CD4-positive, alpha-beta memory T cell (primary cell): ENCODE data around the gene C2CD4C. TPM values are rescaled to one million over a fixed set of nuclear protein-coding genes. Genes with fewer than 3 reads are reported as not detected.
A peak's percentile ranks its signal among the peaks of the same experiment; 100 is the strongest.

ENCODE experiments used
- CTCF ChIA-PET: fragments of 350-600 bp; sonication (Branson Sonifier 250); formaldehyde crosslinking; loops from one replicate; lab custom pipeline; 2021; ENCODE audit warnings: inconsistent platforms; ENCODE audit not compliant: partially characterized antibody; lab: Charles Lee
- POLR2A ChIA-PET: fragments of 350-600 bp; sonication (Branson Sonifier 250); formaldehyde crosslinking; loops from one replicate; lab custom pipeline; 2021; ENCODE audit not compliant: partially characterized antibody; lab: Charles Lee
- DNase-seq, 5 donors: peaks; one replicate each; pipeline versions ENCODE4 v3.0.0 to v3.0.0-alpha.2; 2020 to 2022; ENCODE audit warnings: mixed read lengths in 1 of 5
- H3K27ac ChIP-seq: one replicate; pipeline ENCODE4 v1.7.0; 2013; ENCODE audit warnings: low read depth, low read length
- H3K27me3 ChIP-seq: 2 replicates; pipeline ENCODE4 v1.7.0; 2013; ENCODE audit warnings: mild to moderate bottlenecking, low read length, moderate library complexity; ENCODE audit not compliant: insufficient read depth
- H3K36me3 ChIP-seq: 2 replicates; pipeline ENCODE4 v1.7.0; 2013; ENCODE audit warnings: mild to moderate bottlenecking, low read length, moderate library complexity; ENCODE audit not compliant: insufficient read depth
- H3K4me1 ChIP-seq: 2 replicates; pipeline ENCODE4 v1.7.0; 2013; ENCODE audit warnings: mild to moderate bottlenecking, low read length, moderate library complexity; ENCODE audit not compliant: insufficient read depth
- H3K4me3 ChIP-seq, 2 donors: one replicate each; pipeline ENCODE4 v1.7.0; 2013; ENCODE audit warnings: low read length in 2 of 2, mild to moderate bottlenecking in 1 of 2
- H3K9me3 ChIP-seq, 2 donors: one replicate each; pipeline ENCODE4 v1.7.0; 2013; ENCODE audit warnings: low read length in 2 of 2, control low read depth in 1 of 2; ENCODE audit not compliant: control insufficient read depth in 1 of 2
- H3K27ac Mint-ChIP-seq, 7 donors: one replicate each; pipeline ENCODE4 v1.8.0; 2020 to 2021; ENCODE audit warnings: mixed read lengths in 7 of 7, mild to moderate bottlenecking in 6 of 7, inconsistent platforms in 3 of 7, moderate library complexity in 3 of 7
- H3K27me3 Mint-ChIP-seq, 2 donors: one replicate each; pipeline ENCODE4 v1.8.0; 2020 to 2021; ENCODE audit warnings: mixed read lengths in 2 of 2
- H3K36me3 Mint-ChIP-seq, 2 donors: one replicate each; pipeline ENCODE4 v1.8.0; 2020 to 2021; ENCODE audit warnings: mixed read lengths in 2 of 2, inconsistent platforms in 1 of 2, mild to moderate bottlenecking in 1 of 2
- H3K4me1 Mint-ChIP-seq, 4 donors: one replicate each; pipeline ENCODE4 v1.8.0; 2020 to 2021; ENCODE audit warnings: mixed read lengths in 4 of 4, mild to moderate bottlenecking in 1 of 4
- H3K4me3 Mint-ChIP-seq, 8 donors: one replicate each; pipeline ENCODE4 v1.8.0; 2020 to 2021; ENCODE audit warnings: mixed read lengths in 8 of 8, mild to moderate bottlenecking in 7 of 8, moderate library complexity in 6 of 8, inconsistent platforms in 3 of 8
- H3K9me3 Mint-ChIP-seq, 8 donors: one replicate each; pipeline ENCODE4 v1.8.0; 2020 to 2021; ENCODE audit warnings: mixed read lengths in 8 of 8, mild to moderate bottlenecking in 5 of 8, inconsistent platforms in 3 of 8, moderate library complexity in 1 of 8
- intact Hi-C: fragments of 100-400 bp; cut with micrococcal nuclease; formaldehyde crosslinking; loops from one replicate; pipeline ENCODE4 v1.15.1; 2023
- polyA plus RNA-seq, 2 donors: library from polyadenylated mRNA; unstranded; fragments of 300-500 nt; fragmentation: Illumina TruSeq; gene quantifications; one replicate each; pipeline ENCODE4 v1.2.3, GENCODE V29; 2021
- total RNA-seq, 2 experiments: library from RNA; stranded (reverse); gene quantifications; one replicate each; pipeline ENCODE4 v1.2.3, GENCODE V29; 2021

The C2CD4C gene
- total and polyA plus RNA-seq, 4 experiments from 2014 or later = not detected

DNA sequence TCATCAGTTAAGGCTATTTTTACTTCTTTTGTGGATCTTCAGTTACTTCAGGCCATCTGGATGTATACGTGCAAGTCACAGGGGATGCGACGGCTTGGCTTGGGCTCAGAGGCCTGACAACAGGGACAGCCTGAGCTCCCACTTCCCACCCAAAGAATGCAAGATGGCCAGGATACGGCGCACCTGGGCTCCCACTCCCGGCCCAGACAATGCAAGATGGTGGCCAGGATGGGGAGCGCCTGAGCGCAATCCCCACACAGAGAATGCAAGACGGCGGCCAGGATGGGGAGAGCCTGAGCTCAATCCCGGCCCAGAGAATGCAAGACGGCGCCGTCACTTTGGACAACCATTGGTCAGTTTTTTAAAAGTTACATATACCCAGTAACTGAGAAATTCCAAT is 39.1 kb downstream of the C2CD4C start:
- CTCF ChIA-PET = interaction anchor here (0.7 kb wide), 1 partner anchor 36 kb away, joined by 3 read pairs; no protein-coding TSS in a partner anchor
- no peaks in the 10 kb centered on the region for H3K27me3 ChIP-seq
- Mint-ChIP-seq H3K36me3 (peaks cover 0 to 4% of the 10 kb centered on the region in 2 donors), H3K27ac (no peak overlapping the region), H3K4me1 (no peaks in the 10 kb centered on the region), H3K9me3 (peaks cover 0 to 1% (median 0%) of the 10 kb centered on the region in 8 donors), H3K4me3 (no peak overlapping the region), H3K27me3 (peaks cover 7 to 41% of the 10 kb centered on the region in 2 donors)
- H3K4me1 ChIP-seq = no peaks in the 10 kb centered on the region
- intact Hi-C loops = no loop called here
- POLR2A ChIA-PET = no interaction called here
- H3K4me3 ChIP-seq = no peak overlapping the region
- no peaks in the 10 kb centered on the region for H3K36me3 ChIP-seq
- DNase-seq = no peak
- H3K9me3 ChIP-seq = no peaks in the 10 kb centered on the region
- H3K27ac ChIP-seq = no peak overlapping the region

DNA sequence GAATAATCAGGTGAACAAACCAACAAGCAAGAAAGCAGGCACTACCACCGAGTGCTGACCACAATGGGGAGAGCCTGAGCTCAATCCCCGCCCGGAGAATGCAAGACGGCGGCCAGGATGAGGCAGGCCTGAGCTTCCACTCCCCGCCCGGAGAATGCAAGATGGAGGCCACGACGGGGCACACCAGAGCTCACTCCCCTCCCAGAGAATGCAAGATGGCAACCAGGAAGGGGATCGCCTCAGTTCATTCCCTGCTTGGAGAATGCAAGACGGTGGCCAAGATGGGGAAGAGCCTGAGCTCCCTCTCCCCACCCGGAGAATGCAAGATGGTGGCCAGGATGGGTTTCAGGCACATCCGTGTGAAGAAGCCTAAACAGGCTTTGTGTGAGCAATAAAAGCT is 39.7 kb downstream of the C2CD4C start:
- Histone ChIP-seq H3K36me3 (no peaks in the 10 kb centered on the region), H3K27me3 (no peaks in the 10 kb centered on the region), H3K27ac (no peak overlapping the region), H3K4me3 (no peak overlapping the region), H3K9me3 (no peaks in the 10 kb centered on the region), H3K4me1 (no peaks in the 10 kb centered on the region)
- Mint-ChIP-seq H3K27ac (peak overlapping the region in 1 of 7 donors; percentile 53), H3K4me1 (no peaks in the 10 kb centered on the region), H3K4me3 (no peak overlapping the region), H3K36me3 (peaks cover 0 to 4% of the 10 kb centered on the region in 2 donors), H3K27me3 (peaks cover 7 to 44% of the 10 kb centered on the region in 2 donors), H3K9me3 (peaks cover 0 to 1% (median 0%) of the 10 kb centered on the region in 8 donors)
- CTCF ChIA-PET = interaction anchor here (1.0 kb wide), 1 partner anchor 137 kb away, joined by 3 read pairs; no protein-coding TSS in a partner anchor
- DNase-seq = no peak
- POLR2A ChIA-PET = no interaction called here
- intact Hi-C loops = no loop called here

DNA sequence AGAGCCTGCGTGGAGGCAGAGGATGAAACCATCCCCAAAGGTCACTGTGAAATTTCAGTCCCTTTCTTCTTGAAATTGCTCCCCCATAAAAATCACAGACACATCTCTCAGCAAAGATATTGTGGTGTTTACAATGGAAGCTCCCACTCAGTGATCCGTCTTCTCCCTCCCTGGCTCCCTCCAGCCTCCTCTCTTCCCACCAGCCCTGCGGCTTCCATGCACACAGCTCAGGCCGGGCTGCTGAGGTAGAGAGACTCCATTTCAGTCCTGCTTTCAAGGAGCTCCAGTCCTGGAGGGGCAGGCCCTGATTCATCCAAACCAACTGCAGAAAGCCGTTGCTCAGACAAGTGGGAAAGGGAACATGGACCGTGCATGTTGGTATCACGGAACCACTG is 40.3 kb downstream of the C2CD4C start:
- peaks cover 7 to 42% of the 10 kb centered on the region in 2 donors for H3K27me3 Mint-ChIP-seq

DNA sequence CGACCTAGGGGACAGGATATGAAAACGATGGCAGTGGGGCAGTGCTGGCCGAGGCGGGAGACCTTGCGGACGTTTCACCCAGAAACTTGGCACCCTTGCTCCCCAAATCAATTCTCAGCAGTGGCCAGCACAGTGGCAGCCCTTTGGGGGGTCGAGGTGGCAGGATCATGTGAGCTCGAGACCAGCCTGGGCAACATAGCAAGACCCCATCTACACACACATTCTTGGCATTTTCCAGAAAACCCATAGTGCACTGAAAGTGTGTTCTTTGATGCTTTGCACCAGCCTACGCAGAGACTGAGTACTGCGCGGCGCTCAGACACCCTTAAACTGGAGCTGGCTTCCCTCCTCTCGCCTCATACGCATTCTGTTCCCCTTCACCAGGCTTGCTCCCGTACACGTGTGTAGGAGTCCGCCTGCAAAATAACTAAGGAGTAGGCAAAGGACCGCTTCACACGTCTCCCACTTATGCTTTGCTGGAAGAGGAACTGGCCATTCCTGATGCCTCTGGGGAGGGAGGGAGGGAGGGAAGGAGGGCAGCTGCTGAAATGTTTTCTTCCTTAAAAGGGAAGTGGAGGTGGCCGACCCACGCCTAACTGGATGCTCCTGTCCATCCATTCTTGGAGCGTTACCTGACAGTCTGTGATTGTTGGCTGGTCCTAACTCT is 40.9 kb downstream of the C2CD4C start:
- H3K27me3 ChIP-seq = no peaks in the 10 kb centered on the region
- Mint-ChIP-seq H3K4me3 (no peak overlapping the region), H3K27ac (no peak overlapping the region), H3K9me3 (peaks cover 0 to 1% (median 0%) of the 10 kb centered on the region in 8 donors), H3K4me1 (no peaks in the 10 kb centered on the region), H3K36me3 (peaks cover 0 to 4% of the 10 kb centered on the region in 2 donors), H3K27me3 (peaks cover 7 to 39% of the 10 kb centered on the region in 2 donors)
- H3K27ac ChIP-seq = no peak overlapping the region
- POLR2A ChIA-PET = no interaction called here
- no peaks in the 10 kb centered on the region for H3K36me3 ChIP-seq
- H3K9me3 ChIP-seq = no peaks in the 10 kb centered on the region
- H3K4me3 ChIP-seq = no peak overlapping the region
- CTCF ChIA-PET = interaction anchor here (1.0 kb wide), 1 partner anchor 138 kb away, joined by 3 read pairs; no protein-coding TSS in a partner anchor
- no peak for DNase-seq
- H3K4me1 ChIP-seq = no peaks in the 10 kb centered on the region
- intact Hi-C loops = no loop called here

More for the DNA sequence above, 40.3 kb downstream of the C2CD4C start:
- Mint-ChIP-seq H3K27ac (no peak overlapping the region), H3K4me1 (no peaks in the 10 kb centered on the region), H3K4me3 (no peak overlapping the region), H3K36me3 (peaks cover 0 to 4% of the 10 kb centered on the region in 2 donors), H3K9me3 (peaks cover 0 to 1% (median 0%) of the 10 kb centered on the region in 8 donors)
- Histone ChIP-seq H3K9me3 (no peaks in the 10 kb centered on the region), H3K27me3 (no peaks in the 10 kb centered on the region), H3K4me1 (no peaks in the 10 kb centered on the region), H3K4me3 (no peak overlapping the region), H3K36me3 (no peaks in the 10 kb centered on the region), H3K27ac (no peak overlapping the region)
- no peak for DNase-seq
- intact Hi-C loops = no loop called here
- ChIA-PET CTCF (interaction anchor here (1.0 kb wide), 1 partner anchor 138 kb away, joined by 3 read pairs; no protein-coding TSS in a partner anchor), POLR2A (no interaction called here)

DNA sequence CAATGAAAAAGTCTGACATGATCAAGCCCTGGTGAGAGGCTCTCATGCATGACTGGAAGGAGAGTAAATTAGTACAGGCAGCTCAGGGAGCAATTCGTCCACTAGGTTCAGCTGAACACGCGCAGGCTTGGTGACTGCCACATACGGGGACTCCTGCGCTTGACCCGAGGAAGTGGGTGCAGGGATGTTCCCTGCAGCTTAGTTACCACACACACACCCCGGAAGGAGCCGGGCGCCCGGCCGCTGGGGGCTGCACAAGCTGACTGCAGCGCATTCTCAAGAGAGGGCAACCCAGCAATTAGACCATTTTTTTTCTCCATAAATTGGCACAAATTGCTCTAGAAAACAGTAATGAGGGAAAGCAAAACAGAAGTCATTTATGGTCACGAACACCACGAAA is 41.4 kb downstream of the C2CD4C start:
- Mint-ChIP-seq H3K4me1 (no peaks in the 10 kb centered on the region), H3K9me3 (peaks cover 0 to 1% (median 0%) of the 10 kb centered on the region in 8 donors), H3K27me3 (peaks cover 7 to 39% of the 10 kb centered on the region in 2 donors), H3K27ac (no peak overlapping the region), H3K4me3 (no peak overlapping the region), H3K36me3 (peaks cover 0 to 4% of the 10 kb centered on the region in 2 donors)
- Histone ChIP-seq H3K36me3 (no peaks in the 10 kb centered on the region), H3K27me3 (no peaks in the 10 kb centered on the region), H3K4me1 (no peaks in the 10 kb centered on the region), H3K4me3 (no peak overlapping the region), H3K9me3 (no peaks in the 10 kb centered on the region), H3K27ac (no peak overlapping the region)
- CTCF ChIA-PET = no interaction called here
- POLR2A ChIA-PET = no interaction called here
- no peak for DNase-seq
- intact Hi-C loops = no loop called here

DNA sequence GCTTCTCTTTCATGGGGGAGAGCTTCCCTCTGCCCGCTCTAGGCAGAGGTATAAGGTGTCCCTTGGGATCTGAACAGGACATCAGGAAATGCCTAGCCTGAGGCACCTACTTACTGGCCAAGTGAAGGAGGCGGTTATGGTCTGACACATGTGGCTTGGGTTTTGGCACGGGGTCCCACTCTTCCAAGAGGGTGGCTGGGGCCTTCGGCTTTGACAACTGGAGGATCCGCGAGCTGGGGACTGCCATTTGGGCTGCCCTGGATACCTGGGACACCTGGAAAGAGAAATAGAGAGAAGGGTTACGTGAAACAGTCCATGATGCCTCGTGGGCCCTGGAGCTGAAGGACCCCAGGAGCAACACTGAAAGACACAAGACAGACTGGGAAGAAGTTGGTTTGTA is 42.0 kb downstream of the C2CD4C start:
- H3K27me3 ChIP-seq = no peaks in the 10 kb centered on the region
- H3K36me3 Mint-ChIP-seq = peaks cover 0 to 4% of the 10 kb centered on the region in 2 donors
- ChIA-PET CTCF (no interaction called here), POLR2A (no interaction called here)
- H3K27ac Mint-ChIP-seq = no peak overlapping the region
- H3K4me1 ChIP-seq = no peaks in the 10 kb centered on the region
- no peak overlapping the region for H3K4me3 ChIP-seq
- H3K27me3 Mint-ChIP-seq = peaks cover 6 to 36% of the 10 kb centered on the region in 2 donors
- no peaks in the 10 kb centered on the region for H3K9me3 ChIP-seq
- H3K36me3 ChIP-seq = no peaks in the 10 kb centered on the region
- intact Hi-C loops = no loop called here
- H3K4me3 Mint-ChIP-seq = no peak overlapping the region
- no peaks in the 10 kb centered on the region for H3K4me1 Mint-ChIP-seq
- no peak overlapping the region for H3K27ac ChIP-seq
- peaks cover 0 to 1% (median 0%) of the 10 kb centered on the region in 8 donors for H3K9me3 Mint-ChIP-seq
- DNase-seq = no peak

DNA sequence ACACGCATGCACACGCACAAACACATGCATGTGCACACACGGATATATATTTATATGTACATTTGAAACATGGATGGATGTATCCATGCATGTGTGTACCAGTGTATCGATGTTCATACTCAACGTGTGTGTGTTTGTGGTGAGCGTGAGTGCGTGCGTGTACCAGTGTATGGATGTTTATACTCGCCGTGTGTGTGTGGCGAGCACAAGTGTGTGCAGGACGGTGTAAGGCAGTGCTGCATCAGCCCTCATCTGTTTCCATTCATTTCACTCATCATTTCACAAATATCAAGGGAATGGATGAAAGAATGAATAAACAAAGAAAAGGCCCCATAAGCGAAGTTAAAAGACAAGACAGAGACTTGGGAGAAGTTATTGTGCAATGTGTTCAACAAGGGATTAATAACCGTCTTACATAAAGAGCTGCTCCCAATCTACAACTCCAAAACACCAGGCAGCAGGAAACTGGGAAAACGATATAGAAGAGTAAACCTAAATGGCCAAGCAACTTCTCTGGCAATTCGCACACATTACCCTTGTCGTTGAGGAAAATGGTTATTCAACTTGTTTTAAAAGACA is 42.7 kb downstream of the C2CD4C start:
- no peaks in the 10 kb centered on the region for H3K27me3 ChIP-seq
- no peak for DNase-seq
- no peaks in the 10 kb centered on the region for H3K4me1 ChIP-seq
- H3K4me3 ChIP-seq = no peak overlapping the region
- intact Hi-C loops = no loop called here
- CTCF ChIA-PET = no interaction called here
- Mint-ChIP-seq H3K36me3 (peaks cover 0 to 4% of the 10 kb centered on the region in 2 donors), H3K4me3 (no peak overlapping the region), H3K9me3 (peaks cover 0 to 1% (median 0%) of the 10 kb centered on the region in 8 donors), H3K27ac (peak overlapping the region in 1 of 7 donors; percentile 79), H3K27me3 (peaks cover 2 to 29% of the 10 kb centered on the region in 2 donors), H3K4me1 (no peaks in the 10 kb centered on the region)
- H3K27ac ChIP-seq = no peak overlapping the region
- H3K9me3 ChIP-seq = no peaks in the 10 kb centered on the region
- H3K36me3 ChIP-seq = no peaks in the 10 kb centered on the region
- POLR2A ChIA-PET = no interaction called here
